Daoy (cell line): ENCODE measurements around the gene PPFIA4. TPM values are rescaled to one million over a fixed set of nuclear protein-coding genes. Genes with fewer than 3 reads are reported as not detected.
A peak's percentile ranks its signal among the peaks of the same experiment; 100 is the strongest.
"Not testable (repeated sequence)": the region's sequence is repeated elsewhere in the genome, so short reads cannot be mapped to it uniquely, and the experiment has no call there.

ENCODE experiments used
- DNase-seq: peaks from one replicate; pipeline ENCODE4 v3.0.0-alpha.2; 2015; ENCODE audit warnings: low read depth
- total RNA-seq: library from RNA; depleted of rRNA; stranded (reverse); fragments of >200 nt; shearing (Covaris generic); gene quantifications from 2 replicates; pipeline ENCODE4 v1.2.3, GENCODE V29; 2014

PPFIA4 gene
- total RNA-seq, 1 experiment from 2014 or later = 0.11 TPM

- no peak for DNase-seq
Observed at GRCh38 chr1:203017061-203017460, 9.2 kb upstream of the PPFIA4 start.

DNA sequence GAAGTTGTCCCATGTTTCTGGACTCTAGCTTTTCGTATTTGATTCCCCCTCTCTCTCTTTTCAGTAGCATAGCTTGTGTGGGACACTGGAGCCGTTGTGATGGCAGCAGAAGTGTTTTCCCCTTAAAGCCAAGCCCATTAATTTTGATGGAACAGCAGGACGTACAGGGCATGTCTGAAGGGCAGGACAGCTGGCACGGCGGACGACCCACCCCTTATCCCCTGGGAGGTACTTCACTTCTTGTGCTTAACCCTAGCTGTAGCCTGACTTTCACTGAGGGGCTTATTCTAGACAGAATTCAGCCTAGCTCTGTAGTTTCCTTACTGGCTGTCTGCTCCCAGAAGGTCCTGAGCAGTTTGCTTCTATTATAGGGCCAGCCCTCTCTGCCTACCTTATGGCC lies 8.6 kb upstream of the PPFIA4 start:
- DNase-seq = no peak

DNA sequence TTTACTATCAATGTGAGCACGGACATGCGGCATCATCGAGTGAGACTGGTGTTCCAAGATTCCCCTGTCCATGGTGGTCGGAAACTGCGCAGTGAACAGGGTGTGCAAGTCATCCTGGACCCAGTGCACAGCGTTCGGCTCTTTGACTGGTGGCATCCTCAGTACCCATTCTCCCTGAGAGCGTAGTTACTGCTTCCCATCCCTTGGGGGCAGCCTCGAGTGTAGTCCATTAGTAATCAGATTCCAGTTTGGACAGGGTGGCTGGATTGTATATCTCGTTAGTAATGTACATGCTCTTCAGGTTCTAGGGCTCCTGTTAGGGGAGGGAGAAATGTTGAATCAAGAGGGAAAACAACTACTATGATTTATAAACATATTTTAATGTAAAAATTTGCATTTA lies 3.4 kb upstream of the PPFIA4 start:
- not testable (repeated sequence) for DNase-seq

- DNase-seq = no peak
Observed at GRCh38 chr1:203025686-203026030, 633 bp upstream of the PPFIA4 start.

DNA sequence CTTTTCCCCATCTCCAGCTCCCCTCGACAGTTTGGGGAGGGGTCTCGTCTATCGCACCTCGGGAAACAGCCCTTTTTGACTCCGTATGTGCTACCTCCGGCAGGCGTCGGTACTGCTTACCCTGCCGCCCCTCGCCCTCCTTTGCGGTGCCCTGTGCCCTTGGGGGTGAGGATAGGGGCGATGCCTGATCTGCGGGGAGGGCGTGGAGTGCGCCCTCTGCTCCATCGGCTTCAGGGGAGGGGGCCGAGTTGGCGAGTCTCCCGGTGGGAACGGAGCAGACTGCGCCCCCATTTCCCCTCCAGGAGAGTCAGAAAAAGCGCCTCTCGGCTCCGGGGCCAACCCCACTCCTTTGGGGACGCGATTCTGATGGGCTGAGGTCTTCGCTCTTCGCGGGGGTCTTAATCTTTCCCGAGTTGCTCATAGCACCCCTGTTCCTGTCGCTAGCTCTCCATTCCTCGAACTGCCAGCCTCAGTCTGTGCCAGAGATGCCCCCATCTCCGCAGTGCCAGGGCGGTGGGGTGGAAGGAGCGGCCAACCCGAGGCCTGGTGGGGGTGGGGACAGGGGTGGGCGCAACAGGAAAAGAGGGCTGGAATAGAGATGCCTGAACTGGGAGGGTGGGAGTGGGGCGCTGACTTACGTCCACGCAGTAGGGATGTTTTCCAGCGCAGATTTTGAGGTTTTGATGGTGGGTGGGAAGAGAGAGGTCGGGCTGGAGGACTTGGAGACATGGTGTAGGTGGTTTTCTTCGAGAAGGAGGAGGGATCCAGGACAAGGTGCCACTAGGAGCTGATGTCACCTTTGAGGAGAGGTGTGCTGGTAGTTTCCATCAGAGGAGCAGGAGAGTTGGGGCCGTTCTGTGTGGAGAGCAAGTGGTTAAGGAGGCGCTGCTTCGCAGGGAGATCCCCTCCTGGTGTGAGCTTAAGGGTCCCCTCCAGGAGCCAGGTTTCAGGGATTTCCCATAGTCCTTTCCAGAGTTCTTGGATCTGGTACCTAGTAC lies 674 bp downstream of the PPFIA4 start:
- DNase-seq = no peak

DNA sequence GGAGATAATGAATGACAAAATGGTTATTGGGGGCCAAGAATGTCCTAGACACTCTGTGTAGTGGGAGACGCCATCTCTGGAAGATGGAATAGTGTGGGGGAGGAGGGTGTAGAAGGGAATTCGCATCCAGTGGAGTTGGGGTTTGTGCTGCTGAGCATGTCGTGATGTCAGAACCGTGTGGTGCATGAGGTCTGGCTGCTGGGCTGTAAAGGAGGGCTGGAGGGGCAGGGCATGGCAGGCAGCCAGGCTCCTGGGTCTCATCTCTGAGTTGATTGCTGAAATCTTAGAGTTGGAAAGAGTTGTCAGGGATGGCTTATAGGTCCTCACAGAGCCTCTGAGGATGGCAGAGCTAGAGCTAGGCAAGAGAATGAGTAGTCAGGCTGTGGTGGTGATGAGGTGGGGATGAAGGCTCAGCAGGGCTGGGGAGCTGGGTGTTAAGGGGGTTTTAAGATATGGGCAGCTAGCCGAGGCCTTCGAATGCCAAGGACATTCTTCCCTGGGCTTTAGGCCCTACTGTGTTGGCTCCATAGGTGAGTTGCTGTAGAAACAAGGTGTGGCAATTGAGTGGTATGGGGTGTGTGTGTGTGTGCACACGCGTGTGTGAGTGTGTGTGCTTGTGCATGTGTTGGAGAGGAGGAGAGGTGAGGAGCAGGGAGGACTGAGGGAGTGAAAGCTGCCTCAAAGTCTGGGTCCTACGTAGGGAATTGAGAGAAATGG lies 1.9 kb downstream of the PPFIA4 start:
- DNase-seq = no peak

DNA sequence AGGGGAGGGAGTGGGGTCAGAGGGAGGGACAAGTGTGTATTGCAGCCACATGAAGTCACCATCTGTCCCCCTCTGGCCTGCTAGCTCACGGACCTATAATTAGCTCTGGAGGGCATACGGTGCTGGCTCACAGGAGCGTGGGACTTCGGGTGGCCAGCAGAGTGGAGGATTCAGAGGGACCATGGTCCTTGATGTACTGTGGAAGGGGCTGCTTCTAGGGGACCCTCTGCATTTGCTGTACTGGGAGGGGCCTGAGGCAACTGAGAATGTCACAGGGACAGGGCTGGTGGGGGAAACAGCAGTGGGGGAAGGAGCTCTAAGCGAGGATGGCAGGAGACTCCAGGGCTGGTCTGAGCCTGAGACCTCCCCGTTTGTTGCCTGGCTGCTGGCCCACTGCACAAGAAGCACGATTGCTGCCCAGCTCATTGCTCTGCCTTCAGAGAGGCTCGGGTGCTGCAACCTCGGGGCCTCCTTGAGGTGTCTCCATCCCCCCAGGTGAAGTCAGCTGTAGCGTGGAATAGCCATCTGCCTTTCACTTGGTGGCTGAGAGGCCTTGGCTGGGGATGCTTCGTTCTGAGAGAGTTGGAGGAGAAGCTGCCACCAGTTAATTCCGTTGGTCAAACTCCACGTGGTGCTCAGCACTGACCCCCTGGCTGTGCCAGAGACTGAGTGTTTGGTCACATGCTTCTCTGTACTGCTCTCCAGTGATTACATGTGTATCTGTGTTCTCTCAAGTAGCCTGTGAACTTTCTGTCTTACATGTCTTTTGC lies 2.7 kb downstream of the PPFIA4 start:
- no peak for DNase-seq

- DNase-seq = no peak
Observed at GRCh38 chr1:203031467-203031866, 5.2 kb downstream of the PPFIA4 start.

DNA sequence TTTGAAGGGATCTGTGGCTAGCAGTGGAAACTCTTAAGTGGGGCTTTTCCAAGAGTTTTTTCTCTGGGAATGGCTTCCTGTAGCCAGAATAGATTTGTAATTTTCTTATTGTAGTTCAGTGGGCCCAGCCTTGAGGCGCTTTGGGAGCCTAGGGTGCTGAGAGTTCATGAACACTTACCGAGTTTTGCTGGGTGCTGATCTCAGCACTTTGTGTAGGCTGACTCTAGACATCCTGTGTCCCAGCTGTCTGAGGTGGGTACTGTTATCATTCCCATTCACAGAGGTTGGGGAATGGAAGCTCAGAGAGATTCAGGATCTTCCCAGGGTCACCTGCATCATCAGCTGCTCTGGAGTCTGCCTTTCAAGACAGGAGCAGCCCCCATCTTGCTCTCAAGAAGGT lies 7.0 kb downstream of the PPFIA4 start:
- DNase-seq = no peak

- DNase-seq = no peak
Observed at GRCh38 chr1:203033917-203034316, 7.6 kb downstream of the PPFIA4 start.

DNA sequence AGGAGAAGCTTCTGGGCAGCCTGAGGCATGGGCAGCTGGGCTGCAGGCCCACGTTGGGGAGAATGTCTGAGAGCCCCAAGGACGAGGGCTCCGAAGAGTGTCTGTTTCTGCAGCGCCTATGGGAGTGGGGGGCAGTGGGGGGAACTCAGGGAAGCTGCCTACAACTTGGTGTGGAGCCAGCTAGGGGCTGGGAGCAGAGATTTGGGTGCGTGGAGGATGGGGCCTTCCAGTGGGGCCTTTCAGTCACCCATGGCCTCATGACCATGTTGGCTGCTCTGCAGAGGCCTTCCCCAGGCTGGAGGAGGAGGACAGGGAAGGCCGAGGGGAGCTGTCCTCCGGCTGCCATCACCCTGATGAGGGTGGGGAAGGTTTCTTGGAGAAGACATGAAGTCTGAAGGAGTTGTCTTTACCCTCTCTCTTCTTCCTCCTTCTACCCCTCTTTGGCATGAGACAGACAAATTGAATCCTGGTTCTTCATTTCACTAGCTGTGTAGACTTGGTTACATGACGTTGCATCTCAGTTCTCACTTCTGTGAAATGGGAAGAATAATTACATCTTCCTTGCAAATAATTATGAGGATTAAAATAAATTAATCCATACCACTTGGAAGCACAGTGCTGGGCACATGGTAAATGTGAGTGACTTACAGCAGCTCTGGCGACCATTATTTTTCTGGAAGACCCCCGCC lies 8.3 kb downstream of the PPFIA4 start:
- no peak for DNase-seq

DNA sequence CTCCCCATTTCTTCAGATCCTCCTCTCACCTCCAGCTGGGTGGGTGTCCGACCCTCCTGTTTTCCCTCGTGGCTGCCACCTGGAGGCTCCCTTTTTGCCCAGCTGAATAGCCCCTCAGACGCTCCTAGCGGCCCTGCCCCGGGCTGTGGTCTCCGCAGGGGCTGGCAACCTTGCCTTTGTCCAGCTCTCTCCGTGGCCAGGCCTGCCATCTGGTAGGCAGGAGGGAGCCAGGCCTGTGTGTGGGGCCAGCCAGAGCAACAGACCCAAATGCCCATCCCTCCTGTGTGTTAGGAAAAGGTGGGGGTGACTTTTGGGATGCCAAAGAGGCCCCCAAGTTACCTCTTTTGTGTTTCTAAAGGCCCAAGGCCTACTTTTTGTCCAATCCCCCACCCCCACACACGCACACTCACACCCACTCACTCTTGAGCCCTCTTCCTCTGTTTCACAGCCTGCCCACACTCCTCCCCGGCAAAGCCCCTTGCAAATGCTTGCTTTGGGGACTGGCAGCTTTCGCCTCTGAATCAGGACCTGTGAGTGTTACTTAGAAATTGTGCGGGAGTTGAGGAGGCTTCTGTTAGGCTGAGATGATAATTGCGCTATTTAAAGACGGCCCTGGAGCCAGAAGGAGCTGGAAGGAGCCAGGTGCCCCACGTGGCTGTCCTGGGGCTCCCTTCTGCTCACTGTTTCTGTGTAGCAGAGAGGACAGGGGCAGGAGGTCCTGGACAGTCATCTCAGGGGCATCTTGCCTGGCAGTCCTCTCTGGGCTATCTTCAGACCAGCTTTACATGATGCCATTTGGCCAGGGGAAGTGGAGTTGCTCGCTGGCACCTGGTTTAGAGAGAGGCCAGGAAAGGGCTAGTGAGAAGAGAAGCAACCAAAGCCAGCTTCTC lies 9.1 kb downstream of the PPFIA4 start:
- no peak for DNase-seq

GRCh38 chr1:203036135-203036534 lies 9.8 kb downstream of the PPFIA4 start:
- no peak for DNase-seq

- no peak for DNase-seq
Observed at GRCh38 chr1:203036537-203036936, 10.2 kb downstream of the PPFIA4 start.

GRCh38 chr1:203037509-203038190 lies 11.4 kb downstream of the PPFIA4 start:
- DNase-seq = no peak

- DNase-seq = peak; percentile 84
Observed at GRCh38 chr1:203038217-203038741, 12.0 kb downstream of the PPFIA4 start.

DNA sequence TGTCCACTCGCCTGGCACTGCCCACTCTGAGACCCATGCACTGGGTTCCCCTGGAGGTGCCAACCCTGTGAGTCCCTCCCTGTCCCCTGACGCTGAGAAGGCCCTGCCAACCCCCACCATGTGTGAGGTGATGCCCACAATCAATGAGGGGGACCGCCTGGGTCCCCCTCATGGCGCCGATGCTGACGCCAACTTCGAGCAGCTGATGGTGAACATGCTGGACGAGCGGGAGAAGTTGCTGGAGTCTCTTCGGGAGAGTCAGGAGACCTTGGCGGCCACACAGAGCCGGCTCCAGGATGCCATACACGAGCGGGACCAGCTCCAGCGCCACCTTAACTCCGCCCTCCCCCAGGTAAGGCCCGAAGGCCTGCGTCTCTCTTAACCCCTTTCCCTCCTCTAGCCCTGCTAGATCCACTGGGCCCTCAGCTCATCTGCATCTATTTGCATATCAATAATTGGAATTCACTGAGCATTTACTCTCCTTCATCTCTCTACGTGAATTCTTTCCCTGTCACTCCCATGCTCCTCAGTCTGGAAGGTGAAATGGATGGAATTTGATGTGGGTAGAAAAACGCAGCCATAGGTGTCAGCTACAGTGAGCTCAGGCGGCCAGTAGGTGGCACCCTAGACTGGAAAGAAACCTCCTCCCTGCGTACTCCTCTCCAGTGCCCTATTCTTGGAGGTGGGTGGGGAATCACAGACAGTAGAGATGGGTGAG lies 12.8 kb downstream of the PPFIA4 start:
- peak; percentile 71 for DNase-seq

- DNase-seq = peak; percentile 47
Observed at GRCh38 chr1:203039609-203040512, 13.6 kb downstream of the PPFIA4 start.
